ENCODE results near the gene TROAP.

Gene TROAP

DNA sequence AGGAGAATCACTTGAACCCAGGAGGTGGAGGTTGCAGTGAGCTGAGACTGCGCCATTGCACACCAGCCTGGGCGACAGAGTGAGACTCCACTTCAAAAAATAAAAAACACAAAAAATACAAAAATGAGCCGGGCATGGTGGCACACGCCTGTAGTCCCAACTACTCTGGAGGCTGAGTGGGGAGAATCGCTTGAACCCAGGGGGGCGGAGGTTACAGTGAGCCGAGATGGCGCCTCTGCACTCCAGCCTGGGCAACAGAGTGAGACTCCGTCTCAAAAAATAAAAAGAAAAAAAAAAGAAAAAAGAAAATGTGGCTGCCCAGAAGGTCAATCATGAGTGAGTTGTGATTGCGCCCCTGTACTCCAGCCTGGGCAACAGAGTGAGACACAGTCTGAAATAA lies 32.9 kb downstream of the TROAP start:
- DNase-seq: no peak
- no peak for ATAC-seq
- no peaks in the 10 kb centered on the region for H3K9me3 Mint-ChIP-seq
- no peaks in the 10 kb centered on the region for H3K36me3 Mint-ChIP-seq (ENCODE audit: low read depth)
- no peak overlapping the region for H3K27ac Mint-ChIP-seq
- peaks cover 30% of the 10 kb centered on the region for H3K27me3 Mint-ChIP-seq
- peaks cover 2% of the 10 kb centered on the region for H3K4me1 Mint-ChIP-seq
- H3K4me3 Mint-ChIP-seq: no peak overlapping the region

DNA sequence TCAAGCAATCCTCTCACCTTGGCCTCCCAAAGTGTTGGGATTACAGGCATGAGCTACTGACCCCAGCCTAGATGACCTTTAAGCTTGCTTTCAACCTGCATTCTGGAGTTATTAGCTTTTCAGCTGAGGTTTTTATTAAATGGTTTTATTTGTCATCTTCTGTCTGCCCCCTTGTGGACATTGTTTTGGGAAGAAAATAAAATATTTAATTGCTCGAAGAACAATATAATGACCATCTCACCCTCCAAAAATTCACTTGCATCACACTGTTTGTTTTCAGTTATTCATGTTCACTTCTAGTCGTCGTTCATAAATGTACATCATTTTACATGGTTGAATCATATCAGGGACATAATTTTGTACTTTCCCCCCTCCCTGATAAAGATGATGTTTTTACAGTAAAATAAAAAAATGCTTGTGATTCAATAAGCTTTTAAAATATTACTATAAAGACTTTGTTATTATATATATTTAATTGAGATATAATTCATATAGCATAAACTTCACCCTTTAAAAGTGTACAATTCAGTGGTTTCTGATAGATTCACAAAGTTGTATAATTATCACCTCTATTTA lies 34.1 kb downstream of the TROAP start:
- no peaks in the 10 kb centered on the region for H3K36me3 Mint-ChIP-seq (ENCODE audit: low read depth)
- H3K4me1 Mint-ChIP-seq: peaks cover 2% of the 10 kb centered on the region
- H3K9me3 Mint-ChIP-seq: no peaks in the 10 kb centered on the region
- DNase-seq (no peak), ATAC-seq (no peak)
- peaks cover 27% of the 10 kb centered on the region for H3K27me3 Mint-ChIP-seq
- H3K27ac Mint-ChIP-seq: no peak overlapping the region
- no peak overlapping the region for H3K4me3 Mint-ChIP-seq

DNA sequence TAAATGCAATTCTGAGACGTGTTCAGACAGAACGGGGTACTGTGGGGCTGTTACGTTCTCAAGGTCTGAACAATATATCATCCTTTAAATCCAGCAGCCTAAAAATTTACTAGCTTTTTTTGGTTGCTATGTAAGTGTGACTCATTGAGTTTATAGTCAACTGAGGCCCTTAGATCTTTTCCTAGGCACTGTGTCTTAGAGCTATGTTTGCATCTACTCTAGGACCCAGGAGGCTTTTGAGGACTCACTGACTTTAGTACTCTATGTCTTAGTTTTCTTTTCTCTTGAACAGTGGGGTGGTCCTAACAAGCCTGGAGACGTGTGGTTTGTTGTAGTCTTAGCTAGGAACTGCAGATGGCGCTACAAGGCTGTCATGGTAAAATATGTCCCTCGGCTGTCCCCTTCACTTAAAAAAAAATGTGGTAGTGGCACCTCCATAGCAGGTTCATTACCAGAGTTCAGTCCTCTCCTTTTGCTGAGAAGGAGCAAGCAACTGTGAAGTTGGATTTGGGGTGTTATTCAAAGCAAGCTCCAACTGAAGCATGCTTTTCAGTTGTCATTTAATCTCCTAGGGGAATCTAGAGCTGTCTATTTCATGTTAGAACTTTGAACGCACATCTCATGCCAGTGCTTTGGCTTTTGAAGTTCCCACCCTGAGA lies 35.6 kb downstream of the TROAP start:
- peak; percentile 82 for ATAC-seq
- Mint-ChIP-seq H3K27me3 (peaks cover 22% of the 10 kb centered on the region), H3K4me3 (no peak overlapping the region)

DNA sequence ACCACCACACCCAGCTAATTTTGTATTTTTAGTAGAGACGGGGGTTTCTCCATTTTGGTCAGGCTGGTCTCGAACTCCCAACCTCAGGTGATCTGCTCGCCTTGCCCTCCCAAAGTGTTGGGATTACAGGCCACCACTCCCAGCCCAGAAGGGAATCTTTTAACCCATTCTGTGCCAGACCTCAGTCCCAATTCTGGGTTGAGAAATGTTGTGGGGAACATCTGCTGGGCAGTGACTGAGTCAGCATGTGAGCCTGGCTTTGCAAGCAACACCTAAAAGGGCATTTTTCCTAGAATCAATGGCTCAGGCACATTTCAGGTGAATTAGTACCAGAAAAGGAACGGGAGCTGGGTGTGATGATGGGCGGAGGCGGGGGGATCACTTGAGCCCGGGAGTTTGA lies 36.6 kb downstream of the TROAP start:
- Mint-ChIP-seq H3K4me3 (no peak overlapping the region), H3K36me3 (ENCODE audit: low read depth) (no peaks in the 10 kb centered on the region), H3K9me3 (no peaks in the 10 kb centered on the region), H3K27me3 (peaks cover 18% of the 10 kb centered on the region), H3K4me1 (peaks cover 2% of the 10 kb centered on the region), H3K27ac (no peak overlapping the region)
- DNase-seq (no peak), ATAC-seq (no peak)

More for the DNA sequence above, 35.6 kb downstream of the TROAP start:
- DNase-seq: peak; percentile 51
- Mint-ChIP-seq H3K36me3 (ENCODE audit: low read depth) (no peaks in the 10 kb centered on the region), H3K27ac (no peak overlapping the region), H3K4me1 (peaks cover 2% of the 10 kb centered on the region), H3K9me3 (no peaks in the 10 kb centered on the region)

DNA sequence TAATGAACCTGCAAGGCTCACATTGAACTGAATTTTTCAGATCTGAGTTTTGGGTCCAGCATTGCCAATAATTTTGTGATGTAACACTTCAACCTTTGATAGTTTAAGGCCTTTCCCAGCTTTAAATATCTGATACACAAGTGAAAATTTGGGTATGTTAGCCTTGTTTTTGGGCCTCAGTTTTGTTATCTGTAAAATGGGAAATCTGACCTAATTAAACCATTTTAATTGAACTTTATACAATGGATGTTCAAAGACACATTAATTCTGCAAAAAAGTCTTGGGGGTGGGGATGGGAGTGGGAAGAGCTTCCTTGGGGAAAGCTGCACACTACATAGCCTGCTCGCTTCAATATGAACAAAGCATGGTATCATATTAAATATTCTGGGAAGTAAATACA lies 39.0 kb downstream of the TROAP start:
- Mint-ChIP-seq H3K27ac (no peak overlapping the region), H3K36me3 (ENCODE audit: low read depth) (no peaks in the 10 kb centered on the region), H3K27me3 (peaks cover 9% of the 10 kb centered on the region), H3K9me3 (no peaks in the 10 kb centered on the region), H3K4me1 (peaks cover 11% of the 10 kb centered on the region), H3K4me3 (no peak overlapping the region)
- no peak for ATAC-seq
- DNase-seq: no peak

DNA sequence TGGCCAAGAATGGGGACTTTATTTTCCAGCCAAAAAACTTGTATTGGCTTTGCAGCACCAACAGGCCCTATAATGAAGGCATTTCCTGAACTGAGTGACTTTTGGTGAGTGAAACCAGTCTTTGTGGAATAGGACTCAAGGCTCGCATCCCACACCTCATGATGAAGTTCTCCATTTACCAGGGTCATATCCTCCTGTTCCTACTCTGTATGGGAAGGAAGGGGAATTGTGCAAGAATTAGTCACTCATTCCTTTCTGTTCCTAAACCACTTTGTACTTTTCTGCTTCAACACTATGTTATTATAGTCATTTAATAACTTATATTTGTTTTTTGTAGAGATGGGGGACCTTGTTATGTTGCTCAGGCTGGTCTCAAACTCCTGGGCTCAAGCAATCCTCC lies 41.9 kb downstream of the TROAP start:
- H3K4me3 Mint-ChIP-seq: no peak overlapping the region

DNA sequence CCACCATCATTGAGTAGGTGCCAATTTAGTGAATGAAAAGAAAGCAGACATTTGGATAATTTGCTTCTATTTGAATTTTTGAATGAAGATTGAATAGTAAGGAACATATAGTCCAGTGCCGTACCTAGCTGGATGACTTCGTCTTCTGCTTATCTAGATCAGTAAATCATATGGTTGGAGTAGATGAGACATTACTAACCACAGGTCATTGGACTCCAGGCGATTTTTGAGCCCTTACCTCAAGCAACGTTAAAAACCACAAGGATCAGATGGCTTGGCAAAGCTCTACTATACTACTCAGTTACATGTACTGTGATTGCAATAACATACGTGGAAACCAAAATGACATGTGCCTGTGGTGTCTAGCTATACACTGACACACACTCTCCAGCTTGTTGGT lies 42.5 kb downstream of the TROAP start:
- Mint-ChIP-seq H3K4me1 (peaks cover 33% of the 10 kb centered on the region), H3K27me3 (no peaks in the 10 kb centered on the region), H3K9me3 (no peaks in the 10 kb centered on the region), H3K36me3 (ENCODE audit: low read depth) (no peaks in the 10 kb centered on the region), H3K27ac (peak overlapping the region; percentile 17), H3K4me3 (peak overlapping the region; percentile 86)
- DNase-seq: no peak
- no peak for ATAC-seq

More for the DNA sequence above, 41.9 kb downstream of the TROAP start:
- H3K36me3 Mint-ChIP-seq (ENCODE audit: low read depth): no peaks in the 10 kb centered on the region
- DNase-seq (no peak), ATAC-seq (no peak)
- H3K27ac Mint-ChIP-seq: no peak overlapping the region
- peaks cover 32% of the 10 kb centered on the region for H3K4me1 Mint-ChIP-seq
- H3K9me3 Mint-ChIP-seq: no peaks in the 10 kb centered on the region
- no peaks in the 10 kb centered on the region for H3K27me3 Mint-ChIP-seq

DNA sequence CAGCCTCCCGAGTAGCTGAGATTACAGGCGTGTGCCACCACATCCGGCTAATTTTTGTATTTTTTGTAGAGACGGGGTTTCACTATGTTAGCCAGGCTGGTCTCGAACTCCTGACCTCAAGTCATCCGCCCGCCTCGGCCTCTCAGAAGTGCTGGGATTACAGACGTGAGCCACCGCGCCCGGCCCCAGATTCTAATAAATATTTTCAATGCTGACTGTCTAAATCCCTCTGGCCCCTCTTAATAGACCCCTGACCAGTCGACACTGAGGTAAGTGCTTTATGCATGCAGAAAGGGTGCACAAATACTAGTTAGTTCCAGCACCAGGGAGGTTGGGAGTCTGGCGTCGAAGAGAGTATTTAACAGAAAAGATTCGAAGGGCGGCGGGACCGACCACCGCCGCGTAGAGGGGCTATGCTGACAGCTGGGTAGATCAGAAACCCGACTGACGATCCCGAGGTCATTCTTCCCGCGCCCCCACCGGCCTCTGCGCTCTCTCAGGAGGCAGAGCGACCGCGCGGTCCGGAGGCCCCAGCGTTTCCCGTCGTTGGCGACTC lies 43.1 kb downstream of the TROAP start:
- Mint-ChIP-seq H3K36me3 (ENCODE audit: low read depth) (no peaks in the 10 kb centered on the region), H3K27ac (peak overlapping the region; percentile 90)

DNA sequence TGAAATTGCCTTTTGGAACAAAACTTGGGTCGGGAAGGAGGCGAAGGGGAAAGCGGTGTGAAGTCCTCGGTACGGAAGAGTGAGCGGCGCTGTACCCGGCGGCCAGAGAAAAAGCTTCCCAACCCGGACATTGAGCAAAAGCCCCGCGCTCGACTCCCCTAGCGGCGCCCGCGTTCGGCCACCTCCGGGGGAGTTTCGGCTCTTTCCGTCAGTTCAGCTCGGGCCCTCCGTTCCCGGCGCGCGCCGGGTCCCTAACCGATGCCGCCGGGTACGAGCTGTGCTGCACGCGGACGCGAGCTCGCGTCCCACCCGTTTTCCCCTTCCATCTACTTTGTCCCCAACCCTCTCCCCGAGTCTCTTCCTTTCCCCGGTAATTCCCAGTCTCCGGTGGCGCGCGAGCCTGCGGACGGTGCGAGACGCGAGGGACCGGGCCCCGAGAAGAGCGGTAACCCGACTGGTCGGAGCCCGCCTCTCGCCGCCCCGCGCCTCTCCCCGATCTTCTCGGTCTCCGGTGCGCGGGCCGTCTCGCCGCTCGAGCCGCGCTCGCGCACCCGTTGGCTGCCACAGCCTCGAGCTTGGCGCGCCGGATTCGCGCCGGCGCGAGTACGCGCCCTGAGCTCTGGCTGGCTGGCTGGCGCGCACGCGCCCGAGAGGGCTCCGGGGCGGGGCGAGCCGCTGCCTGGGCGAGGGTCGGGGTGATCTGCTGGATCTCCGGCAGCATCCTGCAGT lies 43.8 kb downstream of the TROAP start:
- Mint-ChIP-seq H3K36me3 (ENCODE audit: low read depth) (peaks cover 2% of the 10 kb centered on the region), H3K4me1 (peaks cover 36% of the 10 kb centered on the region), H3K9me3 (no peaks in the 10 kb centered on the region), H3K27me3 (no peaks in the 10 kb centered on the region), H3K4me3 (peak overlapping the region; percentile 86), H3K27ac (peak overlapping the region; percentile 90)
- ATAC-seq (peak; percentile 92), DNase-seq (peak; percentile 92)

More for the DNA sequence above, 43.1 kb downstream of the TROAP start:
- DNase-seq: no peak
- ATAC-seq: no peak
- Mint-ChIP-seq H3K9me3 (no peaks in the 10 kb centered on the region), H3K27me3 (no peaks in the 10 kb centered on the region), H3K4me1 (peaks cover 34% of the 10 kb centered on the region), H3K4me3 (peak overlapping the region; percentile 86)

DNA sequence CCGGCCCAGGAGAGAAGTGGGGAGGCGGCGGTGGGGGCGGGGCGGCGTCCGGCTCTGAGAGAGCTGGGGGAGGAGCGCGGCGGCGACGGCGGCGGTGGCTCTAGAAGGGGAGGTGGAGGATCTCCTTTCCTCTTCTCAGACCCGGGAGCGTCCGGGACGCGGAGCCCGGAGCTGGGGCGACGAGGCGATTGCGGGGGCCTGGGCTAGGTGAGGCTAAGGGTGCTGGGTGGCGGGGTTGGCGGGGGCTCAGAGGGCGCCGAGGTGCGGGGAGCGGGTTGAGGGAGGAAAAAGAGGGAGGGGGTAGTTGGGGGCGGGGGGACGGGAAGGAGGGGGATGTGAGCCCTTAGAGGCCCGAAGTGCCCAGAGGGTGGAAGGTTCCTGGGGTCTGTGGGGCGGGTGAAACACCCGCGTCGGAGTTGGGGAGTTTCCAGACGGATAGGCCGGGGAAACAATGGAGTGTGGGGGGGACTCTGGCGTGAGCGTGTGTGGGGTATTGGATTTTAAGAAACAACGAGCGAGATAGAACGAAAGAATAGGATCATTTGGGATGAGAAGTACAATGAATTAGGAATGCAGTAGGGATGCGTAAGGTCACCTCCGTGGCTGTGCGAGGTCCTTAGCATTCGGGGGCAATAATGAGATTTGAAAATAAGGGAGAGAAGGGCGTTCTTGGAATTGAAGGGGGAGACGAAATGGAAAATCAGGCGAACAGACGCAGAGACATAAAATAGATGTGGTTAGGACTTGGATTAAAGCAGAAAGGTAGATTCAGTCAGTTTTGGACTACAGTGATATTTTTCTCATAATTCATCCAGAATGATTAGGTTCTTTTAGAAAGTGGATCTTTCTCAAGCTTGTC lies 44.6 kb downstream of the TROAP start, which contains the start of gene SPATS2:
SPATS2 (plus strand) TSS at position 82 of the 859 bp plus-strand sequence. CDS start 93,551 bp downstream, outside the sequence.
- no peaks in the 10 kb centered on the region for H3K9me3 Mint-ChIP-seq
- peak within 1 kb of the TSS; percentile 90 for H3K27ac Mint-ChIP-seq
- ATAC-seq (no peak), DNase-seq (no peak)
- peaks cover 36% of the 10 kb centered on the region for H3K4me1 Mint-ChIP-seq
- H3K4me3 Mint-ChIP-seq: peak within 1 kb of the TSS; percentile 86
- no peaks in the 10 kb centered on the region for H3K27me3 Mint-ChIP-seq
- H3K36me3 Mint-ChIP-seq (ENCODE audit: low read depth): peaks cover 2% of the 10 kb centered on the region

DNA sequence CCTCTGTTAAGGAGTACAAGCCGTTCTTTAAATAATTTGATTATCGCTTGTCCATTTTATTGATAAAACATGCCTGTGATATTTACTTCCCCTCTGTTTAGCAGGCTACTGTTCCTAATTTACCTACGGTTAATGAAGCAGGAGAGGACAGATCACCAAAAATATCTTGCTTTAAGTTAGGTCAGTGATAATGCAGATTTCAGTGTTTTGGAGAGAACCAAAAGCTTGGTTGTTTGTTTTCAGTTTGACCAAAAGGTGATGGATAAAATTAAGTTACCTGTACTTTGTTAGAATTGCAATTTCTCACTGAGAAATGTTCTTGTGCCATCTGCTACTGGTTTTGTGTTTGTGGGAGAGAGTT lies 45.2 kb downstream of the TROAP start:
- H3K9me3 Mint-ChIP-seq: no peaks in the 10 kb centered on the region
- H3K27ac Mint-ChIP-seq: peak overlapping the region; percentile 14
- ATAC-seq (no peak), DNase-seq (no peak)
- no peaks in the 10 kb centered on the region for H3K27me3 Mint-ChIP-seq
- H3K4me3 Mint-ChIP-seq: peak overlapping the region; percentile 86
- H3K36me3 Mint-ChIP-seq (ENCODE audit: low read depth): peaks cover 2% of the 10 kb centered on the region
- peaks cover 36% of the 10 kb centered on the region for H3K4me1 Mint-ChIP-seq

DNA sequence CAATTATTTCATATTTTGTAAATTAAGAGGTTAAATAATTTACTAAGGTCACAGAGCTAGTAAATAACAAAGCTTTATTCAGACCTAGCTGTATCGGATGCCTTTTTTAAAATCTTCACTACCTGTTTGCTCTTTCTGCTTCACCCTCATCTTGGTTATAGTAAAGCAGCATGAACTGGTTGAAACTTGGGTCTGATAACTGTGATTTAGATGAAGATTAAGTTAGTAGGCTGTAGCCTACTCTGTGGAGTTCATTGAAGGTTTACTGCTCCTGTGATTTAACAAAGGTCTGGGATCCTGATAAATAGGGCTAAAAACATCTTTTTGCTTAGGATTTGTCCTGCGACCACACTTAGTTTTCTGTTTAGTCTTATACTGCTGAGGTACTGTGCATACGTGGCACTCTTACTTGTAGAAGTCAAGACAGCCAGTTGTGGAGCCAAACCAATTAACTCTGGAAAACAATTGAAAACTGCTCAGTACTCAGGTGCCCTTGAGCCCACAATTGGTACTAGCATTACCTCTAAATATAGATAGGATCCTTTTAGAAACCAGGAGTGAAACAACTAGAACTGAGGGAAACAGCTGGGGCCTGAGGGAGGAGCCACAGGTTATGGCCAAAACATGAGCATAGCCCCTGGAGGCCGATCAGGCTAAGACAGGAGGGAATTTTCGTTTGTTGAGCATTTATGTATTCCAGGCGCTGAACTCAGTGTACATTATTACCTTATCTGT lies 46.5 kb downstream of the TROAP start:
- H3K36me3 Mint-ChIP-seq (ENCODE audit: low read depth): peaks cover 2% of the 10 kb centered on the region
- H3K4me3 Mint-ChIP-seq: no peak overlapping the region
- peaks cover 38% of the 10 kb centered on the region for H3K4me1 Mint-ChIP-seq
- DNase-seq: peak; percentile 25
- peak overlapping the region; percentile 14 for H3K27ac Mint-ChIP-seq
- no peaks in the 10 kb centered on the region for H3K9me3 Mint-ChIP-seq
- no peaks in the 10 kb centered on the region for H3K27me3 Mint-ChIP-seq
- ATAC-seq: no peak

DNA sequence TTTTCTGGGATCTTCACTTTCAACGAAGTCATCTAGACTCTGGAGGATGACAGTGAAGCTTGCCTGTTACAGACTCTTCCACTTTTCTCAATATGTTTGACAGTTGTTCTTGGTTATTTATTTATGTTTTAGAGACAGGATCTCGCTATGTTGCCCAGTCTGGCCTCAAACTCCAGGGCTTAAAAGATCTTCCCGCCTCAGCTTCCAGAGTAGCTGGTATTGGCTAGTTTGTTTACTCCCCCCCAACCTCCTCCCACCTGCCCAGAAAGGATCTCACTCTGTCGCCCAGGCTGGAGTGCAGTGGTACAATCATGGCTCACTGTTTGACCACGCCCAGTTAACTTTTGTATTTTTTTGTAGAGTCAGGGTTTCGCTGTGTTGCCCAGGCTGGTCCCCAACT lies 47.5 kb downstream of the TROAP start:
- ATAC-seq: no peak
- peaks cover 2% of the 10 kb centered on the region for H3K36me3 Mint-ChIP-seq (ENCODE audit: low read depth)
- H3K27ac Mint-ChIP-seq: no peak overlapping the region
- H3K4me3 Mint-ChIP-seq: no peak overlapping the region
- peaks cover 35% of the 10 kb centered on the region for H3K4me1 Mint-ChIP-seq
- no peak for DNase-seq
- no peaks in the 10 kb centered on the region for H3K9me3 Mint-ChIP-seq
- H3K27me3 Mint-ChIP-seq: no peaks in the 10 kb centered on the region
